Activated CD4-positive, alpha-beta memory T cell treated with anti-CD3 and anti-CD28 coated beads for 36 hours (primary cell): ENCODE data around the gene SPEM1. TPM values are rescaled to one million over a fixed set of nuclear protein-coding genes. Genes with fewer than 3 reads are reported as not detected.

Experiments
- CTCF ChIA-PET: fragments of 350-600 bp; sonication (Branson Sonifier 250); formaldehyde crosslinking; loops from one replicate; lab custom pipeline; 2021; ENCODE audit warnings: antibody characterized with exemption, inconsistent platforms; lab: Charles Lee
- POLR2A ChIA-PET: fragments of 350-600 bp; sonication (Branson Sonifier 250); formaldehyde crosslinking; loops from one replicate; lab custom pipeline; 2021; ENCODE audit warnings: antibody characterized with exemption; lab: Charles Lee
- DNase-seq: peaks from one replicate; pipeline ENCODE4 v3.0.0-alpha.2; 2020
- H3K27ac Mint-ChIP-seq: one replicate; pipeline ENCODE4 v1.8.0; 2021; ENCODE audit warnings: mixed read lengths
- H3K27me3 Mint-ChIP-seq: one replicate; pipeline ENCODE4 v1.8.0; 2021; ENCODE audit warnings: mixed read lengths
- H3K36me3 Mint-ChIP-seq: one replicate; pipeline ENCODE4 v1.8.0; 2021; ENCODE audit warnings: mixed read lengths
- H3K4me1 Mint-ChIP-seq: one replicate; pipeline ENCODE4 v1.8.0; 2021; ENCODE audit warnings: low read depth, mixed read lengths
- H3K4me3 Mint-ChIP-seq: one replicate; pipeline ENCODE4 v1.8.0; 2021; ENCODE audit warnings: mild to moderate bottlenecking, mixed read lengths
- H3K9me3 Mint-ChIP-seq: one replicate; pipeline ENCODE4 v1.8.0; 2021; ENCODE audit warnings: mixed read lengths
- intact Hi-C: fragments of 100-400 bp; cut with micrococcal nuclease; formaldehyde crosslinking; loops from one replicate; pipeline ENCODE4 v1.15.1; 2023
- total RNA-seq, 2 experiments: library from RNA; stranded (reverse); gene quantifications; one replicate each; pipeline ENCODE4 v1.2.3, GENCODE V29; 2021

SPEM1 gene
- total RNA-seq, 2 experiments from 2014 or later = not detected

- H3K27me3 Mint-ChIP-seq = peaks cover 34% of the 10 kb centered on the region
- no peak overlapping the region for H3K27ac Mint-ChIP-seq
- ChIA-PET POLR2A (interaction anchor here (0.9 to 2.9 kb wide), 2 partner anchors 17 to 82 kb away, joined by 4 to 14 read pairs; no protein-coding TSS in a partner anchor), CTCF (interaction anchor here (1.6 to 5.0 kb wide), 8 partner anchors 16 to 392 kb away, joined by 5 to 71 read pairs (median 52); partner anchors contain the start of genes POLR2A, SENP3, TMEM256 and TMEM95)
- peaks cover 6% of the 10 kb centered on the region for H3K36me3 Mint-ChIP-seq
- peak overlapping the region; percentile 66 for H3K4me3 Mint-ChIP-seq
- peaks cover 43% of the 10 kb centered on the region for H3K4me1 Mint-ChIP-seq
- no peaks in the 10 kb centered on the region for H3K9me3 Mint-ChIP-seq
- DNase-seq = peak; percentile 70
- intact Hi-C loops = loop anchor here (2.0 to 10.0 kb wide), 4 partner anchors 106 to 687 kb away; partner anchors contain the start of genes CTDNEP1, ELP5, FXR2 and HES7
Measured at GRCh38 chr17:7437950-7438614, 18.0 kb downstream of the SPEM1 start.

GRCh38 chr17:7438656-7439460 lies 18.7 kb downstream of the SPEM1 start:
- no peak overlapping the region for H3K27ac Mint-ChIP-seq
- H3K4me1 Mint-ChIP-seq = peaks cover 43% of the 10 kb centered on the region
- H3K4me3 Mint-ChIP-seq = peak overlapping the region; percentile 66
- peaks cover 6% of the 10 kb centered on the region for H3K36me3 Mint-ChIP-seq
- H3K9me3 Mint-ChIP-seq = no peaks in the 10 kb centered on the region
- no peak for DNase-seq
- peaks cover 38% of the 10 kb centered on the region for H3K27me3 Mint-ChIP-seq
- ChIA-PET POLR2A (interaction anchor here (0.9 kb wide), 1 partner anchor 83 kb away, joined by 4 read pairs; no protein-coding TSS in a partner anchor), CTCF (interaction anchor here (1.7 to 5.0 kb wide), 5 partner anchors 16 to 123 kb away, joined by 7 to 71 read pairs (median 54); partner anchors contain the start of genes SENP3, TMEM95 and ZBTB4)
- intact Hi-C loops = loop anchor here (5.0 to 10.0 kb wide), 3 partner anchors 107 to 686 kb away; partner anchors contain the start of genes CTDNEP1, ELP5 and HES7

GRCh38 chr17:7439462-7440112 lies 19.5 kb downstream of the SPEM1 start, which contains the start of gene FGF11:
Gene FGF11, plus strand, starts transcription at chr17:7439512. Its CDS starts 109 bp downstream, at chr17:7439621.
- DNase-seq = no peak
- peaks cover 43% of the 10 kb centered on the region for H3K4me1 Mint-ChIP-seq
- ChIA-PET CTCF (interaction anchor here (1.6 to 1.7 kb wide), 2 partner anchors 84 to 121 kb away, joined by 7 to 8 read pairs; partner anchors contain the start of gene SENP3), POLR2A (interaction anchor here (0.9 kb wide), 1 partner anchor 248 kb away, joined by 3 read pairs; the partner anchor contains the start of gene TP53)
- H3K4me3 Mint-ChIP-seq = peak within 1 kb of the TSS; percentile 66
- intact Hi-C loops = loop anchor here (5.0 to 10.0 kb wide), 3 partner anchors 107 to 685 kb away; partner anchors contain the start of genes CTDNEP1, ELP5 and HES7
- H3K9me3 Mint-ChIP-seq = no peaks in the 10 kb centered on the region
- H3K27me3 Mint-ChIP-seq = peaks cover 42% of the 10 kb centered on the region
- peaks cover 6% of the 10 kb centered on the region for H3K36me3 Mint-ChIP-seq
- H3K27ac Mint-ChIP-seq = no peak within 1 kb of the TSS

- Mint-ChIP-seq H3K4me3 (peak overlapping the region; percentile 66), H3K36me3 (peaks cover 6% of the 10 kb centered on the region), H3K27me3 (peaks cover 46% of the 10 kb centered on the region), H3K9me3 (no peaks in the 10 kb centered on the region), H3K27ac (no peak overlapping the region), H3K4me1 (peaks cover 45% of the 10 kb centered on the region)
- POLR2A ChIA-PET = interaction anchor here (0.6 to 0.9 kb wide), 3 partner anchors 175 to 248 kb away, joined by 3 to 4 read pairs (median 3); partner anchors contain the start of genes TP53 and WRAP53
- intact Hi-C loops = no loop called here
- peak; percentile 59 for DNase-seq
- CTCF ChIA-PET = interaction anchor here (0.9 to 1.7 kb wide), 3 partner anchors 84 to 121 kb away, joined by 3 to 8 read pairs (median 7); partner anchors contain the start of gene SENP3
Measured at GRCh38 chr17:7440113-7440833, 20.1 kb downstream of the SPEM1 start.

- peaks cover 52% of the 10 kb centered on the region for H3K27me3 Mint-ChIP-seq
- no peak overlapping the region for H3K27ac Mint-ChIP-seq
Measured at GRCh38 chr17:7440834-7441195, 20.7 kb downstream of the SPEM1 start.

GRCh38 chr17:7441266-7441665 lies 21.1 kb downstream of the SPEM1 start:
- peaks cover 54% of the 10 kb centered on the region for H3K27me3 Mint-ChIP-seq
- CTCF ChIA-PET = interaction anchor here (0.6 to 1.6 kb wide), 5 partner anchors 11 to 120 kb away, joined by 3 to 8 read pairs (median 3); partner anchors contain the start of genes NEURL4 and SENP3
- H3K4me1 Mint-ChIP-seq = peaks cover 48% of the 10 kb centered on the region

More at GRCh38 chr17:7440834-7441195, 20.7 kb downstream of the SPEM1 start:
- DNase-seq = peak; percentile 42
- ChIA-PET POLR2A (interaction anchor here (0.6 to 0.7 kb wide), 2 partner anchors 175 to 248 kb away, joined by 3 to 4 read pairs; partner anchors contain the start of gene WRAP53), CTCF (interaction anchor here (0.6 to 1.7 kb wide), 6 partner anchors 12 to 120 kb away, joined by 3 to 8 read pairs (median 4); partner anchors contain the start of genes NEURL4 and SENP3)
- Mint-ChIP-seq H3K4me3 (no peak overlapping the region), H3K36me3 (peaks cover 6% of the 10 kb centered on the region), H3K9me3 (no peaks in the 10 kb centered on the region), H3K4me1 (peaks cover 49% of the 10 kb centered on the region)
- intact Hi-C loops = no loop called here

GRCh38 chr17:7442142-7442541 lies 22.0 kb downstream of the SPEM1 start:
- ChIA-PET CTCF (interaction anchor here (1.4 kb wide), 1 partner anchor 13 kb away, joined by 4 read pairs; no protein-coding TSS in a partner anchor), POLR2A (interaction anchor here (0.8 kb wide), 1 partner anchor 105 kb away, joined by 3 read pairs; no protein-coding TSS in a partner anchor)
- Mint-ChIP-seq H3K36me3 (peaks cover 4% of the 10 kb centered on the region), H3K27ac (no peak overlapping the region), H3K4me3 (no peak overlapping the region), H3K9me3 (no peaks in the 10 kb centered on the region), H3K4me1 (peaks cover 45% of the 10 kb centered on the region), H3K27me3 (peaks cover 57% of the 10 kb centered on the region)
- no peak for DNase-seq
- intact Hi-C loops = no loop called here

More at GRCh38 chr17:7441266-7441665, 21.1 kb downstream of the SPEM1 start:
- Mint-ChIP-seq H3K4me3 (no peak overlapping the region), H3K27ac (no peak overlapping the region), H3K36me3 (peaks cover 6% of the 10 kb centered on the region), H3K9me3 (no peaks in the 10 kb centered on the region)
- intact Hi-C loops = no loop called here
- POLR2A ChIA-PET = interaction anchor here (0.6 kb wide), 1 partner anchor 174 kb away, joined by 4 read pairs; no protein-coding TSS in a partner anchor
- DNase-seq = no peak

- H3K9me3 Mint-ChIP-seq = no peaks in the 10 kb centered on the region
Measured at GRCh38 chr17:7443499-7444485, 23.7 kb downstream of the SPEM1 start.

More at GRCh38 chr17:7443499-7444485, 23.7 kb downstream of the SPEM1 start:
- peaks cover 55% of the 10 kb centered on the region for H3K27me3 Mint-ChIP-seq
- ChIA-PET CTCF (interaction anchor here (0.6 to 4.2 kb wide), 6 partner anchors 8 to 117 kb away, joined by 3 to 19 read pairs (median 4); partner anchors contain the start of gene TMEM102), POLR2A (interaction anchor here (0.6 to 1.2 kb wide), 2 partner anchors 8 to 129 kb away, joined by 3 read pairs; partner anchors contain the start of gene TMEM102)
- no peak overlapping the region for H3K27ac Mint-ChIP-seq
- no peak for DNase-seq
- no peak overlapping the region for H3K4me3 Mint-ChIP-seq
- peaks cover 3% of the 10 kb centered on the region for H3K36me3 Mint-ChIP-seq
- intact Hi-C loops = no loop called here
- peaks cover 35% of the 10 kb centered on the region for H3K4me1 Mint-ChIP-seq
